ENCODE results near the gene ASPN.

ASPN gene

DNA sequence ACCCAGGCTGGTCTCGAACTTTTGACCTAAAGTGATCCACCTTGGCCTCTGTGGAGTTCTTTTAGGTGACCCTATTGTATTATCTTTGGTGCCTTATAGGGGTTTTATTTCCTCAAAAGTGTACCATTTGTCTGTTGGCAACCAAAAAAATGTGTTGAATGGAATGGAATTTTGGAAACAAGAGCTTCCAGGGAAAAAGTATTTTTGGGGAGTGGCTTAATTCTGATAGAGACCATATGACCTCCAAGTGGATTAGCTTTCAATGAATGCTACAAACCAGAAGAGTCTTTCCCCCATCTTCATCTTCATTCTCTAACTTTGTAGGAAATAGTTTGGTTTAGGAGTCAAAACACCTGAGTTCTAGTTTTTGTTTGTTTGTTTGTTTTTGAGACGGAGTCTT is 74.5 kb downstream of the ASPN start:
- DNase-seq = no peak

DNA sequence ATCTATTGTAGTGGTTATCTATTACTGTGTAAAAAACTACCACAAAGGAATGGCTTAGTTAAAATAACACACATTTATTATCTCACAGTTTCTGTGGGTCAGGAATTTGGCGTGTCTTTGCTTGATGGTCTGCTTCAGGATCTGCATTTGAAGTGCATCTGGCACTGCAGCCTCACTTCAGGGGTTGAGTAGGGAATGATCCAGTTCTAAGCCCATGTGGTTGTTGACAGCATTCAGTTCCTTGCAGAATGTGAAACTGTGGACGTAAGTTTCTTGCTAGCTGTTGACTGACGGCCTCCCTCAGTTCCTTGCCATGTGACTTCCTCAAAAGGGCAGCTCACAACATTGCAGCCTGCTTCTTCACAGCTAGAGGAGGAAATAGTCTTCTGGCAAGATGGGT is 75.8 kb downstream of the ASPN start:
- DNase-seq = peak; percentile 11
